K562 treated with DMSO at 1 percent for 48 hours (cell line): ENCODE results near the gene PANX1. TPM values are rescaled to one million over a fixed set of nuclear protein-coding genes. Genes with fewer than 3 reads are reported as not detected.

ENCODE experiments used
- total RNA-seq: library from RNA; unstranded; fragments of 300-600 nt; gene quantifications from 2 replicates; pipeline ENCODE4 v1.2.3, GENCODE V29; 2022; ENCODE audit warnings: low replicate concordance; ENCODE audit errors: extremely low read depth

Gene PANX1, protein sequence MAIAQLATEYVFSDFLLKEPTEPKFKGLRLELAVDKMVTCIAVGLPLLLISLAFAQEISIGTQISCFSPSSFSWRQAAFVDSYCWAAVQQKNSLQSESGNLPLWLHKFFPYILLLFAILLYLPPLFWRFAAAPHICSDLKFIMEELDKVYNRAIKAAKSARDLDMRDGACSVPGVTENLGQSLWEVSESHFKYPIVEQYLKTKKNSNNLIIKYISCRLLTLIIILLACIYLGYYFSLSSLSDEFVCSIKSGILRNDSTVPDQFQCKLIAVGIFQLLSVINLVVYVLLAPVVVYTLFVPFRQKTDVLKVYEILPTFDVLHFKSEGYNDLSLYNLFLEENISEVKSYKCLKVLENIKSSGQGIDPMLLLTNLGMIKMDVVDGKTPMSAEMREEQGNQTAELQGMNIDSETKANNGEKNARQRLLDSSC
- not detected in 2 replicates for total RNA-seq

DNA sequence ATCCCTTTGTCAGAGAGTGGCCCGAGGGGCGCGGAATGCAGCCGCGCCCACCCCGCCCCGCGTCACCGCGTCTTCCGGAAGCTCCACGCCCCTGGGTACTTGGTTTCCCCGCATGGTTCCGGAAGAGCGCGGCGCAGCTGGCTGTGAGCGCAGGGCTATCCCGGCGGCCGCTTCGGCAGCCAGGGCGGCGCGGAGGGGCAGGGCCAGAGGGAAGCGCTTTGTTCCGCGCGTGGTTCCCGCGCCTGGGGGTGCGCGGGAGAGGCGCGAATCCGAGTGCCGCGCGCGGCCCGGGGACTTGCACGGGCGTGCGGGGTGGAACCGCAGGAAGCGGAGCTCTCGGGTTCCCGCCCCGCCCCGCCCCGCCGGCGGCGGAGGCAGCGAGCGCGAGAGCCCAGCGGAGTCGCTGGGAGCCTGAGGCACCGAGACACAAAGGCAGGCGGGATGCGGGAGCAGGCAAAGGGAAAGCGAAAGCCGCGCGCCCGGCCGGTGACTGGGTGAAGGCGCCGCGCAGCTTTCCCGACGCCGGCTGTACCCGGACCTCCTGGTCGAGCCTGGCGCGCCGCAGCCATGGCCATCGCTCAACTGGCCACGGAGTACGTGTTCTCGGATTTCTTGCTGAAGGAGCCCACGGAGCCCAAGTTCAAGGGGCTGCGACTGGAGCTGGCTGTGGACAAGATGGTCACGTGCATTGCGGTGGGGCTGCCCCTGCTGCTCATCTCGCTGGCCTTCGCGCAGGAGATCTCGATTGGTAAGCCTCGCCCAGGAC is at the start of gene PANX1:
Gene PANX1, plus strand, starts transcription at position 96 of the 766 bp plus-strand sequence. Its CDS starts 472 bp downstream, at position 568.

Other genes starting within 250 kb of the PANX1 start
- gene HEPHL1, start 107.5 kb upstream of the PANX1 start, total RNA-seq, result not detected in 2 replicates
- gene IZUMO1R, start 175.7 kb downstream of the PANX1 start, total RNA-seq, result not detected in 2 replicates